Measurements from ENCODE around the gene MSX1. TPM values are rescaled to one million over a fixed set of nuclear protein-coding genes. Genes with fewer than 3 reads are reported as not detected.

MSX1 gene
- total RNA-seq, 2 donors from 2014 or later = 1.4 to 2.9 TPM

DNA sequence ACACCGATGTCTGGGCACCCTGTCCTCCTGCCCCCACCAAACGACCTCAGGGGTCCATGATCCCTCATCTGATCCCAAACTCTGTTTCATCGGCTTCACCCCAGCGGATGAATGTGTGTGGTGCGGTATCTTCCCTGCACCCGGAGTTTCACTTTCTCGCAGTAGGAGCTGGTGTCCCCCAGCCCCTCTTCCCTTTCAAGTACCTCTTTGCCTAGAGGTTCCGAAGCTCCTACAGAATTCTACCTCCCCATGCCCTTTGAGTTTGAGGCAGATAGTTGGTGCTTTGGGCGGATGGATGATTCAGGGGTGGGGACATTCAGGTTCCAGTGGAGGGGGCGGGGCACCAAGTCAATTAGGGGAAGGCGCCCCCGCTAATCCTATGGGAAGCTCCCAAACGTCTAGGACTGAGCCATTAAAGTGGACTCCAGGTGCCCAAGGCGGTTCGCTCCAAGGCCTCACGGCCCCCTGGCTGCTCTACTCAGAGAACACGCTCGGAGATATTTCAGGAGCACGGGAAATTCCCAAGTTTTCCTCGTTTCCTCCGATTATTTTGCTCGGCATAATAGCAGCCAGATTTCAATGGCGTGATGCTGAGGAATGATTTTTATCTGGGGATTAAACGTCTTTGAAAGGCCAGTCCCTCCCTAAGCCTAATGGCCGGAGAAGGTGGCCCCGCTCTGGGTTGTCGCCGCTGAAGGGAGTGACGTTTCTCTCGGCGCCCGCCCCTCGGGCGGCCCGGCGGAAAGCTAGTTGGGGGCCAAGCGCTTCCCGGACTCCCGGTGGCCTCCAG, 1.3 kb downstream of the MSX1 start:
- Histone ChIP-seq H3K4me1 (peaks cover 0 to 50% of the 10 kb centered on the region in 2 donors), H3K9me3 (no peaks in the 10 kb centered on the region), H3K36me3 (no peaks in the 10 kb centered on the region), H3K27ac (peak overlapping the region; percentile 48 to 75), H3K27me3 (peaks cover 54 to 64% of the 10 kb centered on the region in 2 donors), H3K4me3 (peak overlapping the region; percentile 51 to 69)
- DNase-seq (ENCODE audit: low spot score) = no peak
- TF ChIP-seq, protein P1, sequence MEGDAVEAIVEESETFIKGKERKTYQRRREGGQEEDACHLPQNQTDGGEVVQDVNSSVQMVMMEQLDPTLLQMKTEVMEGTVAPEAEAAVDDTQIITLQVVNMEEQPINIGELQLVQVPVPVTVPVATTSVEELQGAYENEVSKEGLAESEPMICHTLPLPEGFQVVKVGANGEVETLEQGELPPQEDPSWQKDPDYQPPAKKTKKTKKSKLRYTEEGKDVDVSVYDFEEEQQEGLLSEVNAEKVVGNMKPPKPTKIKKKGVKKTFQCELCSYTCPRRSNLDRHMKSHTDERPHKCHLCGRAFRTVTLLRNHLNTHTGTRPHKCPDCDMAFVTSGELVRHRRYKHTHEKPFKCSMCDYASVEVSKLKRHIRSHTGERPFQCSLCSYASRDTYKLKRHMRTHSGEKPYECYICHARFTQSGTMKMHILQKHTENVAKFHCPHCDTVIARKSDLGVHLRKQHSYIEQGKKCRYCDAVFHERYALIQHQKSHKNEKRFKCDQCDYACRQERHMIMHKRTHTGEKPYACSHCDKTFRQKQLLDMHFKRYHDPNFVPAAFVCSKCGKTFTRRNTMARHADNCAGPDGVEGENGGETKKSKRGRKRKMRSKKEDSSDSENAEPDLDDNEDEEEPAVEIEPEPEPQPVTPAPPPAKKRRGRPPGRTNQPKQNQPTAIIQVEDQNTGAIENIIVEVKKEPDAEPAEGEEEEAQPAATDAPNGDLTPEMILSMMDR (IDR thresholded peaks at IDR 0.05) = no peak

DNA sequence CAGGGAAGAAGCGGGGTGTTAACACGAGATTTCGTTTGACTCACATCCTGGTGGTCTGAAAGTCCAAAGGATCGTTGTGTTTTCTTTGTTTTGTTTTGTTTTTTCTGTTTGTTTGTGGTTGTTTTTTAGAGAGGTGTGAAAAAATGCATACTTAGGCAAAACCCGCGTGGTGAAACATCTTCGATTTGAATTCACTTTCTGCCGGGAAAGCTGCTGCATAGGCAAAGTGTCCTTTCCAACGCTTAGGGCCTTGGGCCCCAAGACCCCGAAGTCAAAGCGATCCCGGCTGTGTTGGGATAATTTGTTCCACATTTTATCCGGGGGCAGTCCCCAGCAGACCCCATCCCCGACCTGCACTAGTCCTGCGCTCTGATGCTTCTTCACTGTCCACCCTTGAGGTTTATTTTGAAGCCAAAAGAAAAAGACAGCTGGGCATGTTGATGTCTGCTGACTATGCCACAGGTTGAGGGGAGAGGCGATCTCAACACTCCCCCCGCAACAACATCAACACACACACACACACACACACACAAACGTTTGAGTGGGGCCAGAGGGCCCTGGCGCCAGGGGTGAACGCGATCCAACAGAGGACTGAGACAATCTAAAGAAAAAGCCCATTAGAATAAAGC, 2.0 kb downstream of the MSX1 start:
- peak overlapping the region; percentile 51 to 69 for H3K4me3 ChIP-seq
- peaks cover 0 to 50% of the 10 kb centered on the region in 2 donors for H3K4me1 ChIP-seq
- H3K36me3 ChIP-seq = no peaks in the 10 kb centered on the region
- H3K9me3 ChIP-seq = no peaks in the 10 kb centered on the region
- no peak overlapping the region for H3K27ac ChIP-seq
- DNase-seq (ENCODE audit: low spot score) = no peak
- TF ChIP-seq, protein P1 (IDR thresholded peaks at IDR 0.05) = no peak
- H3K27me3 ChIP-seq = peaks cover 48 to 63% of the 10 kb centered on the region in 2 donors

DNA sequence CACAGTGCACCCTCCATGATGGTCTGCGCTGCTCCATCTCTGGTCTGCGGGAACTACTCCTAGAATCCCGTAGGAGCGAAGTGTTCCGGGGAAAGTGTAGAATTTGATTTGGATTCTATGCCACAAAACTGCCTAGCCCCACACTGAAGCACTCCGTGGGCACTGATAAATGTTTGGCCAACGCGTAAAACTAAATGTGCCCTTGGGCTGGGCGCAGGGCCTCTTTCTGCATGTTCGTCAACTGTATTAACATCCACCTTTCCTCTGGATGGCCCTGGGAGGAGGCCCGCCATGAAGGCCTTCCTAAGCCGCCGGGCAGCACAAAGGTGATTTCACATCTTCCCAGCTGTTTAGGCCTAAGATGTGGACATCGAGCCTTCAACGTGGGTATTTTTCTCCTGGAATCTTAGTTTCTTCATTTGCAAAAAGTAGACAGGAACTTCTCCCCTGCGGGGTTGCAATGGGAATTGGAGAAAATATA, 2.6 kb downstream of the MSX1 start:
- H3K4me3 ChIP-seq = no peak overlapping the region
- H3K36me3 ChIP-seq = no peaks in the 10 kb centered on the region
- H3K4me1 ChIP-seq = peaks cover 0 to 50% of the 10 kb centered on the region in 2 donors
- TF ChIP-seq, protein P1 (IDR thresholded peaks at IDR 0.05) = no peak
- DNase-seq (ENCODE audit: low spot score) = no peak
- H3K27me3 ChIP-seq = peaks cover 47 to 64% of the 10 kb centered on the region in 2 donors
- no peak overlapping the region for H3K27ac ChIP-seq
- no peaks in the 10 kb centered on the region for H3K9me3 ChIP-seq

DNA sequence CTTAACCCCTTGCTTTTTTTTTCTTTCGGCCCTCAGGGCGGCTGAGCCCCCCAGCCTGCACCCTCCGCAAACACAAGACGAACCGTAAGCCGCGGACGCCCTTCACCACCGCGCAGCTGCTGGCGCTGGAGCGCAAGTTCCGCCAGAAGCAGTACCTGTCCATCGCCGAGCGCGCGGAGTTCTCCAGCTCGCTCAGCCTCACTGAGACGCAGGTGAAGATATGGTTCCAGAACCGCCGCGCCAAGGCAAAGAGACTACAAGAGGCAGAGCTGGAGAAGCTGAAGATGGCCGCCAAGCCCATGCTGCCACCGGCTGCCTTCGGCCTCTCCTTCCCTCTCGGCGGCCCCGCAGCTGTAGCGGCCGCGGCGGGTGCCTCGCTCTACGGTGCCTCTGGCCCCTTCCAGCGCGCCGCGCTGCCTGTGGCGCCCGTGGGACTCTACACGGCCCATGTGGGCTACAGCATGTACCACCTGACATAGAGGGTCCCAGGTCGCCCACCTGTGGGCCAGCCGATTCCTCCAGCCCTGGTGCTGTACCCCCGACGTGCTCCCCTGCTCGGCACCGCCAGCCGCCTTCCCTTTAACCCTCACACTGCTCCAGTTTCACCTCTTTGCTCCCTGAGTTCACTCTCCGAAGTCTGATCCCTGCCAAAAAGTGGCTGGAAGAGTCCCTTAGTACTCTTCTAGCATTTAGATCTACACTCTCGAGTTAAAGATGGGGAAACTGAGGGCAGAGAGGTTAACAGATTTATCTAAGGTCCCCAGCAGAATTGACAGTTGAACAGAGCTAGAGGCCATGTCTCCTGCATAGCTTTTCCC, 3.4 kb downstream of the MSX1 start:
- TF ChIP-seq, protein P1 (IDR thresholded peaks at IDR 0.05) = no peak
- Histone ChIP-seq H3K27ac (no peak overlapping the region), H3K27me3 (peaks cover 45 to 64% of the 10 kb centered on the region in 2 donors), H3K36me3 (no peaks in the 10 kb centered on the region), H3K4me3 (no peak overlapping the region), H3K9me3 (no peaks in the 10 kb centered on the region), H3K4me1 (peaks cover 0 to 54% of the 10 kb centered on the region in 2 donors)
- no peak for DNase-seq (ENCODE audit: low spot score)

DNA sequence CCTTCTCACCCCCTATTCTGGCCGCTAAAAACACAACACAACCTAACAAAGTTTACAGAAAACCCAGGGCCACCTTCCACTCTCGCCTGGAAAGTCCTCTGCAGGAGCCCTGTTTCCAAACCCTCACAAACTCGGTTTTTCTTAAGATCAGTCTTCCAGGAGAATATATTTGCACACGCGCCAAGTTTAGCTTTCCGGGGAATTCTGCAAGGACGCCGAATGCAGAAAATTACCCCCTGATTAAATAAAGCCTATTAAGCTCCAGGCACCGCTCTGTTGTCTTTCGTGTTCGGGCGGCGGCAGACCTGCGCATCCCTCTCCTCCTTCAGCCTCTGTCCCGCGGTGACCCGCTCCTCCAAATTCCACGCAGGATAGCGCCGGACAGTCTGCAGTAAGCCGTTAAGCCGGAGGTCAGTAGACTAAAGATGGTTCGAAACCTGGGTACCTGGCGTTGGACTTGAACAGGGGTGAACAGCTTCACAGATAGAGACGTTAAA, 5.0 kb downstream of the MSX1 start:
- Histone ChIP-seq H3K9me3 (no peaks in the 10 kb centered on the region), H3K4me1 (peaks cover 0 to 48% of the 10 kb centered on the region in 2 donors), H3K27ac (no peak overlapping the region), H3K27me3 (peaks cover 50 to 70% of the 10 kb centered on the region in 2 donors), H3K4me3 (no peak overlapping the region), H3K36me3 (no peaks in the 10 kb centered on the region)
- no peak for DNase-seq (ENCODE audit: low spot score)
- TF ChIP-seq, protein P1 (IDR thresholded peaks at IDR 0.05) = no peak
